Measurements from ENCODE around the gene MAGI3. TPM values are rescaled to one million over a fixed set of nuclear protein-coding genes. Genes with fewer than 3 reads are reported as not detected.
"Not testable (repeated sequence)": the region's sequence is repeated elsewhere in the genome, so short reads cannot be mapped to it uniquely, and the experiment has no call there.

The MAGI3 gene
- total RNA-seq, 4 donors from 2014 or later: 94.3 to 180 (median 134) TPM

DNA sequence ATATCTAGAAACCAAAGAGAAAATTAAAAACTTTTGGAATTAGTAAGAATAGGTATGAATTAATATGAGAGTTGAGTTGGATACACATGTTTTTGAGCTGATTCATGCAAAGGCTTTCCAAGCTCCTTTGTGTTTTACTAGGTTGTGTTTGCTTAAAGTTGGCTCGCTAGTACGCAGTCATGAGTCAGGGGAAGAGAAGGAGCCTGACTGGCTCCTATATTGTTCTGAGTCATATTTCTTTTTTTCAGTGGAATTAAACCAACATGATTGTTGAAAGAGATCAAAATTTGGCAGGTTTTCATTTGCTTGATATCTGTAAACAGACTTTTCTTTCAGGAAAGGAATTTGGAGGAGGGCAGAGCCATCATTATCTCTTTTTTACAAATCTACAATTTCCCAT is 66.7 kb downstream of the MAGI3 start:
- Histone ChIP-seq H3K4me1 (peaks cover 0 to 30% (median 10%) of the 10 kb centered on the region in 4 donors), H3K27me3 (no peaks in the 10 kb centered on the region), H3K27ac (no peak overlapping the region), H3K36me3 (no peaks in the 10 kb centered on the region), H3K4me3 (no peak overlapping the region), H3K9me3 (no peaks in the 10 kb centered on the region)
- TF ChIP-seq EP300 (IDR thresholded peaks at IDR 0.05; ENCODE audit: low read depth) (no peak), POLR2AphosphoS5 (IDR thresholded peaks at IDR 0.05) (no peak), POLR2A (IDR thresholded peaks at IDR 0.05) (no peak)
- TF ChIP-seq, protein P1, sequence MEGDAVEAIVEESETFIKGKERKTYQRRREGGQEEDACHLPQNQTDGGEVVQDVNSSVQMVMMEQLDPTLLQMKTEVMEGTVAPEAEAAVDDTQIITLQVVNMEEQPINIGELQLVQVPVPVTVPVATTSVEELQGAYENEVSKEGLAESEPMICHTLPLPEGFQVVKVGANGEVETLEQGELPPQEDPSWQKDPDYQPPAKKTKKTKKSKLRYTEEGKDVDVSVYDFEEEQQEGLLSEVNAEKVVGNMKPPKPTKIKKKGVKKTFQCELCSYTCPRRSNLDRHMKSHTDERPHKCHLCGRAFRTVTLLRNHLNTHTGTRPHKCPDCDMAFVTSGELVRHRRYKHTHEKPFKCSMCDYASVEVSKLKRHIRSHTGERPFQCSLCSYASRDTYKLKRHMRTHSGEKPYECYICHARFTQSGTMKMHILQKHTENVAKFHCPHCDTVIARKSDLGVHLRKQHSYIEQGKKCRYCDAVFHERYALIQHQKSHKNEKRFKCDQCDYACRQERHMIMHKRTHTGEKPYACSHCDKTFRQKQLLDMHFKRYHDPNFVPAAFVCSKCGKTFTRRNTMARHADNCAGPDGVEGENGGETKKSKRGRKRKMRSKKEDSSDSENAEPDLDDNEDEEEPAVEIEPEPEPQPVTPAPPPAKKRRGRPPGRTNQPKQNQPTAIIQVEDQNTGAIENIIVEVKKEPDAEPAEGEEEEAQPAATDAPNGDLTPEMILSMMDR (IDR thresholded peaks at IDR 0.05): no peak
- no peak for DNase-seq
- 46 to 57% methylated on average over 2 of the region's 2 CpGs for WGBS, 2 donors (ENCODE audit: low coverage in 1 of 2)
- intact Hi-C loops (cut with DNase I; ENCODE audit: low total_unique reads): no loop called here
- in situ Hi-C loops (cut with MboI; ENCODE audit: low pct_ligation_motif_present in 1 of 4, low pct_unique_long_range_greater_than_20kb in 1 of 4, low sequenced_read_pairs in 3 of 4): no loop called here

DNA sequence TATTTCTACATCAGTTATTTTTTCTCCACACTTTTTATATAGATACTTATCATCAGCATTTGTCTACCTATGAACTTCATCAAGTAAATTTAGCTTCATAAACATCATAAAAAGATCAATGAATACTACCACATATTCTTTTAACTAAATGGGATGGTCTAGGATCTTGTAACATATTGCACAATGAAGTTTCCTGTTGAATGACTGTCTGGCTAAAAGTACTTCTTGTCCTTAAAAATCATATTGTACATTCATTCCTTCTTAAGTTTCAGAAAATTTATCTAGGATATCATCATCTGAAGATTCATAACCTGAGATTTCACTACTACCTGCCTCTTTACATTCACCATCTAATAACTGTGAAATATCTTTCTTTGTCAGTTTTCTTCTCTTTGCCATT is 69.0 kb downstream of the MAGI3 start:
- H3K36me3 ChIP-seq: no peaks in the 10 kb centered on the region
- no peak for DNase-seq
- no peaks in the 10 kb centered on the region for H3K27me3 ChIP-seq
- peaks cover 0 to 13% (median 2%) of the 10 kb centered on the region in 4 donors for H3K4me1 ChIP-seq
- in situ Hi-C loops (cut with MboI; ENCODE audit: low pct_ligation_motif_present in 1 of 4, low pct_unique_long_range_greater_than_20kb in 1 of 4, low sequenced_read_pairs in 3 of 4) (no loop called here), intact Hi-C loops (cut with DNase I; ENCODE audit: low total_unique reads) (no loop called here)
- no peak overlapping the region for H3K4me3 ChIP-seq
- TF ChIP-seq, protein P1 (IDR thresholded peaks at IDR 0.05): no peak
- no peak for TF ChIP-seq POLR2AphosphoS5 (IDR thresholded peaks at IDR 0.05)
- TF ChIP-seq POLR2A (IDR thresholded peaks at IDR 0.05): no peak
- TF ChIP-seq EP300 (IDR thresholded peaks at IDR 0.05; ENCODE audit: low read depth): no peak
- H3K9me3 ChIP-seq: no peaks in the 10 kb centered on the region
- H3K27ac ChIP-seq: no peak overlapping the region

DNA sequence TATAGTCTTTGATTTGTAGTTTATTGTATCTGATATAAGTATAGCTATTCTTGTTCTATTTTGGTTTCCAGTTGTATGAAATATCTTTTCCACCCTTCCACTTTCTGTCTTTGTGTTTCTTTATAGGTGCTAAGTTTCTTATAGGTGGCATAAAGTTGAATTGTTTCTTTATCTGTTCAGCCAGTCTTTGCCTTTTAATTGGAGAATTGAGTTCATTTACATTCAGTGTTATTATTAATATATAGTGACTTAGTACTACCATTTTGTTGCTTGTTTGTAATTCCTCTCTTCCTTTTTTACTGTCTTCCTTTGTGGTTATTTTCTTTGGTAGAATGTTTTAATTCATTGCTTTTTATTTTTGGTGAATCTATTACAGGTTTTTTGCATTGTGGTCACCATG is 77.7 kb downstream of the MAGI3 start:
- intact Hi-C loops (cut with DNase I; ENCODE audit: low total_unique reads): no loop called here
- Histone ChIP-seq H3K4me3 (no peak overlapping the region), H3K9me3 (peaks cover 12 to 24% of the 10 kb centered on the region in 2 donors), H3K27ac (no peak overlapping the region), H3K4me1 (peaks cover 0 to 9% (median 0%) of the 10 kb centered on the region in 4 donors), H3K36me3 (no peaks in the 10 kb centered on the region), H3K27me3 (no peaks in the 10 kb centered on the region)
- TF ChIP-seq POLR2AphosphoS5 (IDR thresholded peaks at IDR 0.05) (no peak), EP300 (IDR thresholded peaks at IDR 0.05; ENCODE audit: low read depth) (no peak), POLR2A (IDR thresholded peaks at IDR 0.05) (no peak)
- TF ChIP-seq, protein P1 (IDR thresholded peaks at IDR 0.05): no peak
- DNase-seq: no peak
- in situ Hi-C loops (cut with MboI; ENCODE audit: low pct_ligation_motif_present in 1 of 4, low pct_unique_long_range_greater_than_20kb in 1 of 4, low sequenced_read_pairs in 3 of 4): loop anchor here in 1 of 4 donors (10.0 kb wide), 1 partner anchor 333 kb away; no protein-coding TSS in a partner anchor

DNA sequence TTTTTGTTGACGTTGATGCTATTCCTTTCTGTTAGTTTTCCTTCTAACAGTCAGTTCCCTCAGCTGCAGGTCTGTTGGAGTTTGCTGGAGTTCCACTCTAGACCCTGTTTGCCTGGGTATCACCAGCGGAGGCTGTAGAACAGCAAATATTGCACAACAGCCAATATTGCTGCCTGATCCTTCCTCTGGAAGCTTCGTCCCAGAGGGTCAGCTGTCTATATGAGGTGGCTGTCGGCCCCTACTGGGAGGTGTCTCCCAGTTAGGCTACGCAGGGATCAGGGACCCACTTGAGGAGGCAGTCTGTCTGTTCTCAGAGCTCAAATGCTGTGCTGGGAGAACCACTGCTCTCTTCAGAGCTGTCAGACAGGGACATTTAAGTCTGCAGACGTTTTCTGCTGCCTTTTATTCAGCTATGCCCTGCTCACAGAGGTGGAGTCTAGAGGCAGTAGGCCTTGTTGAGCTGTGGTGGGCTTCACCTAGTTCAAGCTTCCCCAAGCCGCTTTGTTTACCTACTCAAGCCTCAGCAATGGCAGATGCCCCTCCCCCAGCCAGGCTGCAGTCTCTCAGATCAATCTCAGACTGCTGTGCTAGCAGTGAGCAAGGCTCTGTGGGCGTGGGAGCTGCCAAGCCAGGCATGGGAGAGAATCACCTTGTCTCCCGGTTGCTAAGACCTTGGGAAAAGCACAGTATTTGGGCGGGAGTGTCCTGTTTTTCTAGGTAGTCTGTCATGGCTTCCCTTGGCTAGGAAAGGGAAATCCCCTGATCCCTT is 88.3 kb downstream of the MAGI3 start:
- H3K36me3 ChIP-seq; DNase-seq; H3K27ac ChIP-seq; H3K27me3 ChIP-seq; intact Hi-C loops (cut with DNase I; ENCODE audit: low total_unique reads); H3K4me3 ChIP-seq; H3K4me1 ChIP-seq; in situ Hi-C loops (cut with MboI; ENCODE audit: low pct_ligation_motif_present in 1 of 4, low pct_unique_long_range_greater_than_20kb in 1 of 4, low sequenced_read_pairs in 3 of 4): not testable (repeated sequence)
- H3K9me3 ChIP-seq: peaks cover 17 to 20% of the 10 kb centered on the region in 2 donors
- WGBS, 2 donors (ENCODE audit: low coverage in 1 of 2): 83 to 88% methylated on average over 1 to 10 of the region's 10 CpGs
